GM12878 (cell line): ENCODE results near the gene TMPRSS9. TPM values are rescaled to one million over a fixed set of nuclear protein-coding genes. Genes with fewer than 3 reads are reported as not detected.

Source experiments
- ATAC-seq: fragments of 200-7000 bp; cut with Tn5 transposase; 3 replicates; pipeline ENCODE4 v1.9.1; 2020; ENCODE audit warnings: mild to moderate bottlenecking, moderate library complexity
- BruUV-seq: library from RNA; stranded (reverse); fragments of 400-500 nt; replicated peaks from 2 replicates; lab custom pipeline; 2021; lab: Mats Ljungman, UMichigan
- CTCF ChIA-PET: fragments of 300-600 bp; sonication (Branson Sonifier 250); formaldehyde crosslinking; extraction: SDS; loops from one replicate; lab custom pipeline; 2021; ENCODE audit warnings: inconsistent platforms; lab: Yijun Ruan, JAX
- POLR2A ChIA-PET: fragments of 350-600 bp; formaldehyde crosslinking; extraction: SDS; loops from one replicate; lab custom pipeline; 2021; ENCODE audit warnings: inconsistent platforms; lab: Charles Lee
- RAD21 ChIA-PET: fragments of 300-600 bp; sonication (Branson Sonifier 250); formaldehyde crosslinking; loops from one replicate; lab custom pipeline; 2023; ENCODE audit warnings: antibody characterized with exemption; ENCODE audit not compliant: unreplicated experiment; lab: Charles Lee
- SMC1A ChIA-PET: fragments of 300-600 bp; sonication (Branson Sonifier 250); formaldehyde crosslinking; loops from one replicate; lab custom pipeline; 2023; ENCODE audit not compliant: unreplicated experiment, uncharacterized antibody; lab: Charles Lee
- DNase-seq: peaks from one replicate; pipeline ENCODE4 v3.0.0-alpha.2; 2011; ENCODE audit warnings: low read depth, low spot score
- FAIRE-seq: peaks from 3 replicates; lab custom pipeline; 2011; peaks lifted over from hg19 to GRCh38; lab: Jason Lieb, UNC
- H2AFZ ChIP-seq: 2 replicates; pipeline ENCODE4 v1.6.0; 2011; ENCODE audit warnings: low read depth, low read length, control low read depth; ENCODE audit not compliant: control insufficient read depth
- H3K27ac ChIP-seq: 2 replicates; pipeline ENCODE4 v1.5.1; 2011; ENCODE audit warnings: control low read depth; ENCODE audit not compliant: control insufficient read depth, insufficient read depth
- H3K27me3 ChIP-seq, 2 experiments: replicated peaks in 1 of 2; 2 replicates each; pipeline versions ENCODE4 v1.6.0 to v1.6.1; 2011; ENCODE audit warnings: low read length in 1 of 2; ENCODE audit not compliant: control insufficient read depth in 2 of 2, insufficient read depth in 2 of 2
- H3K36me3 ChIP-seq, 2 experiments: 2 replicates each; pipeline ENCODE4 v1.5.1; 2011; ENCODE audit warnings: low read length in 1 of 2; ENCODE audit not compliant: control insufficient read depth in 2 of 2, insufficient read depth in 2 of 2
- H3K4me1 ChIP-seq: 2 replicates; pipeline ENCODE4 v1.6.1; 2011; ENCODE audit warnings: mild to moderate bottlenecking, low read length, moderate library complexity, mixed read lengths; ENCODE audit not compliant: control insufficient read depth, insufficient read depth
- H3K4me2 ChIP-seq: 2 replicates; pipeline ENCODE4 v1.6.0; 2011; ENCODE audit warnings: control low read depth; ENCODE audit not compliant: control insufficient read depth, insufficient read depth
- H3K4me3 ChIP-seq: fragments of 200-600 bp; sonication (generic); 2 replicates; pipeline ENCODE4 v1.5.1; 2016
- H3K79me2 ChIP-seq: 2 replicates; pipeline ENCODE4 v1.6.0; 2011; ENCODE audit warnings: low read length; ENCODE audit not compliant: control insufficient read depth, insufficient read depth
- H3K9ac ChIP-seq: 2 replicates; pipeline ENCODE4 v1.8.0; 2011; ENCODE audit warnings: low read length, control low read depth, mixed read lengths; ENCODE audit not compliant: control insufficient read depth, insufficient read depth
- H3K9me3 ChIP-seq: replicated peaks from 3 replicates; pipeline ENCODE4 v1.5.1; 2011; ENCODE audit warnings: mild to moderate bottlenecking, low read length; ENCODE audit not compliant: control insufficient read depth, insufficient read depth
- H4K20me1 ChIP-seq: 2 replicates; pipeline ENCODE4 v1.6.0; 2011; ENCODE audit not compliant: control insufficient read depth, insufficient read depth
- CEBPB ChIP-seq, 2 experiments: fragments of 150-350 bp in 1 of 2; IDR thresholded peaks; 2 replicates each; pipeline ENCODE4 v1.6.1; 2012 to 2014; ENCODE audit warnings: low read depth in 2 of 2, low read length in 2 of 2, borderline replicate concordance in 1 of 2, inconsistent platforms in 1 of 2
- CEBPZ ChIP-seq: fragments of 150-350 bp; IDR thresholded peaks from 2 replicates; pipeline ENCODE4 v1.6.1; 2016; ENCODE audit warnings: low read depth, low read length
- ESRRA ChIP-seq: IDR thresholded peaks from 2 replicates; pipeline ENCODE4 v1.6.1; 2012; ENCODE audit warnings: mild to moderate bottlenecking, low read length, improper control_type of control experiment
- EZH2 ChIP-seq: IDR thresholded peaks from 2 replicates; pipeline ENCODE4 v1.6.1; 2012; ENCODE audit warnings: low read depth, mild to moderate bottlenecking, control low read depth, inconsistent platforms, low read length, borderline replicate concordance; ENCODE audit not compliant: control insufficient read depth
- HDAC6 ChIP-seq: fragments of 200-600 bp; sonication (generic); IDR thresholded peaks from one replicate; pipeline ENCODE4 v1.8.0; 2017; ENCODE audit warnings: antibody characterized with exemption; ENCODE audit not compliant: unreplicated experiment
- MAX ChIP-seq: IDR thresholded peaks from 2 replicates; pipeline ENCODE4 v1.6.1; 2012; ENCODE audit warnings: low read depth, low read length, improper control_type of control experiment
- NR2F1 ChIP-seq: fragments of 450-650 bp; conservative IDR thresholded peaks from 2 replicates; pipeline ENCODE4 v1.6.1; 2017; ENCODE audit warnings: mild to moderate bottlenecking
- SMAD5 ChIP-seq: IDR thresholded peaks from 2 replicates; pipeline ENCODE4 v1.6.1; 2016; ENCODE audit warnings: antibody characterized with exemption, low read depth
- SREBF2 ChIP-seq: IDR thresholded peaks from 2 replicates; pipeline ENCODE4 v1.6.1; 2012; ENCODE audit warnings: mild to moderate bottlenecking, low read length
- TCF12 ChIP-seq: IDR thresholded peaks from 2 replicates; pipeline ENCODE4 v1.6.1; 2011; ENCODE audit warnings: low read depth, mild to moderate bottlenecking, low read length
- WRNIP1 ChIP-seq: IDR thresholded peaks from 2 replicates; pipeline ENCODE4 v1.6.1; 2011; ENCODE audit warnings: low read depth, low read length, improper control_type of control experiment, borderline replicate concordance
- ZBTB4 ChIP-seq: fragments of 450-650 bp; formaldehyde crosslinking; IDR thresholded peaks from 2 replicates; pipeline ENCODE4 v1.4.0; 2022; ENCODE audit warnings: mild to moderate bottlenecking, moderate library complexity
- ZNF384 ChIP-seq: IDR thresholded peaks from 2 replicates; pipeline ENCODE4 v1.6.1; 2012; ENCODE audit warnings: low read depth, mild to moderate bottlenecking, low read length, improper control_type of control experiment, borderline replicate concordance
- WGBS: methylation state at CpG from one replicate; pipeline ENCODE4 v1.1.6; 2016; ENCODE audit warnings: low lambda C conversion rate; ENCODE audit not compliant: insufficient replicate concordance, insufficient coverage; ENCODE audit errors: missing lambda C conversion rate; 5-methylcytosine and 5-hydroxymethylcytosine counted together
- in situ Hi-C: fragments of 300-500 bp; cut with MboI; formaldehyde crosslinking; loops from 9 replicates; pipeline ENCODE4 v1.14.3; 2018; ENCODE audit warnings: mixed read lengths
- intact Hi-C: fragments of 100-400 bp; cut with micrococcal nuclease; formaldehyde crosslinking; loops from one replicate; pipeline ENCODE4 v1.14.2; 2022; ENCODE audit not compliant: unreplicated experiment
- polyA plus RNA-seq, 11 experiments: library from polyadenylated mRNA; depleted of rRNA in 4 of 11; unstranded in 6 of 11; stranded (reverse) in 5 of 11; fragments of >200 nt; fragmentation: Nextera tagmentation in 4 of 11; fragmentation: Illumina TruSeq in 1 of 11; extraction: Ambion mirVana in 4 of 11; extraction: Trizol in 1 of 11; gene quantifications; 1 replicate in 1 of 11; 2 replicates in 10 of 11; pipeline versions ENCODE4 v1.2.1 to v1.2.3, GENCODE V29; 2011 to 2016; ENCODE audit warnings: inconsistent platforms in 2 of 11, missing spikeins in 2 of 11, low read depth in 1 of 11
- total RNA-seq, 4 experiments: library from RNA; depleted of rRNA in 3 of 4; stranded (reverse); fragments of >200 nt in 3 of 4; fragmentation: Illumina TruSeq in 1 of 4; extraction: Trizol in 1 of 4; gene quantifications; 2 replicates each; pipeline versions ENCODE4 v1.2.1 to v1.2.3, GENCODE V29; 2013 to 2021

TMPRSS9 gene
- total and polyA plus RNA-seq, 10 of the 15 experiments (the other 5 are each of a cell fraction or from before 2014, with no cell fraction given) = 0.24 TPM; not detected in 9

DNA sequence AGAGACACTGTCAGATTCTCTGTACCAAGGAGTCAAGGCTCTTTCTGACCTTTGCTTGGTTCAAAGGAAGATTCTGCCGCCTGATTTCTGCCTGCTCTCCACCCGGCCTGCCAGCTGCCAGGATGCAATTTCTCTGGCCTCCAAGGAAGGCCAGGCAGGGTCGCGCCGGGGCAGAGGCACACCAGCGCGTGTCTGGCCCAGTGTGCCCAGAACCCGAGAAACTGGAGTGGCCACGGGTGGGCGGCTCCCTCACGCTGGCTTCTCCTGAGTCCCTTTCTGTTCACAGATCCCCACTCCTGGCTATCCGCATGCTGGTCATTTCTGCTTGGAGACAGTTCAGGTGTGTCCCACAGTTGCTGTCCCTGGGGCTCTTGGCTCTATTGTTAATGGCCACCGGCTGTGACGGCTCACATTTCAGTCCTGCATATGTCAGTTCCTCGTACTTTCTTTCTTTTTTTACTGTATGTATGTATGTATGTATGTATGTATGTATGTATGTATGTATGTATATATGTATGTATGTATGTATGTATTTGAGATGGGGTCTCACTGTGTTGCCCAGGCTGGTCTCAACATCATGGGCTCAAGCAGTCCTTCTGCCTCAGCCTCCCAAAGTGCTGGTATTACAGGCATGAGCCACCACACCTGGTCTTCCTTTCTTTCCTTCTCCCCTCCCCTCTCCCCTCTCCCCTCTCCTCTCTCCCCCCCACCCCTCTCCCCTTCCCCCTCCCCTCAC lies 16.9 kb downstream of the TMPRSS9 start:
- WGBS = 73% methylated on average over 15 of the region's 15 CpGs
- Histone ChIP-seq H3K4me3 (no peak overlapping the region), H2AFZ (no peak overlapping the region), H3K36me3 (no peaks in the 10 kb centered on the region), H3K4me1 (no peaks in the 10 kb centered on the region), H4K20me1 (no peaks in the 10 kb centered on the region), H3K9me3 (peaks cover 4% of the 10 kb centered on the region; the same call in 2 of the 3 replicates), H3K4me2 (no peak overlapping the region), H3K27me3 (no peaks in the 10 kb centered on the region), H3K79me2 (no peaks in the 10 kb centered on the region), H3K9ac (no peak overlapping the region), H3K27ac (no peak overlapping the region)
- ChIA-PET SMC1A (no interaction called here), CTCF (no interaction called here), POLR2A (no interaction called here), RAD21 (no interaction called here)
- intact Hi-C loops = no loop called here
- ATAC-seq (no peak), DNase-seq (no peak), FAIRE-seq (no peak)
- TF ChIP-seq HDAC6 (no peak), CEBPB (IDR thresholded peaks at IDR 0.05; ENCODE audit: borderline replicate concordance in 1 of 2, low read depth in 2 of 2, low read length in 2 of 2) (no peak), ZNF384 (no peak), NR2F1 (no peak), SREBF2 (no peak), ZBTB4 (CRISPR knock-in tag) (no peak), MAX (no peak), ESRRA (no peak), EZH2 (no peak), CEBPZ (no peak), TCF12 (no peak), WRNIP1 (no peak), SMAD5 (no peak)
- in situ Hi-C loops = no loop called here
- no TSS peak for BruUV-seq
